GM12878 (cell line): Measurements from ENCODE around the gene FGD4. TPM values are rescaled to one million over a fixed set of nuclear protein-coding genes. Genes with fewer than 3 reads are reported as not detected.

ENCODE experiments used
- ATAC-seq: fragments of 200-7000 bp; cut with Tn5 transposase; 3 replicates; pipeline ENCODE4 v1.9.1; 2020; ENCODE audit warnings: mild to moderate bottlenecking, moderate library complexity
- BruUV-seq: library from RNA; stranded (reverse); fragments of 400-500 nt; replicated peaks from 2 replicates; lab custom pipeline; 2021; lab: Mats Ljungman, UMichigan
- CTCF ChIA-PET: fragments of 300-600 bp; sonication (Branson Sonifier 250); formaldehyde crosslinking; extraction: SDS; loops from one replicate; lab custom pipeline; 2021; ENCODE audit warnings: inconsistent platforms; lab: Yijun Ruan, JAX
- POLR2A ChIA-PET: fragments of 350-600 bp; formaldehyde crosslinking; extraction: SDS; loops from one replicate; lab custom pipeline; 2021; ENCODE audit warnings: inconsistent platforms; lab: Charles Lee
- RAD21 ChIA-PET: fragments of 300-600 bp; sonication (Branson Sonifier 250); formaldehyde crosslinking; loops from one replicate; lab custom pipeline; 2023; ENCODE audit warnings: antibody characterized with exemption; ENCODE audit not compliant: unreplicated experiment; lab: Charles Lee
- SMC1A ChIA-PET: fragments of 300-600 bp; sonication (Branson Sonifier 250); formaldehyde crosslinking; loops from one replicate; lab custom pipeline; 2023; ENCODE audit not compliant: unreplicated experiment, uncharacterized antibody; lab: Charles Lee
- DNase-seq: peaks from one replicate; pipeline ENCODE4 v3.0.0-alpha.2; 2011; ENCODE audit warnings: low read depth, low spot score
- FAIRE-seq: peaks from 3 replicates; lab custom pipeline; 2011; peaks lifted over from hg19 to GRCh38; lab: Jason Lieb, UNC
- H2AFZ ChIP-seq: 2 replicates; pipeline ENCODE4 v1.6.0; 2011; ENCODE audit warnings: low read depth, low read length, control low read depth; ENCODE audit not compliant: control insufficient read depth
- H3K27ac ChIP-seq: 2 replicates; pipeline ENCODE4 v1.5.1; 2011; ENCODE audit warnings: control low read depth; ENCODE audit not compliant: control insufficient read depth, insufficient read depth
- H3K27me3 ChIP-seq, 2 experiments: replicated peaks in 1 of 2; 2 replicates each; pipeline versions ENCODE4 v1.6.0 to v1.6.1; 2011; ENCODE audit warnings: low read length in 1 of 2; ENCODE audit not compliant: control insufficient read depth in 2 of 2, insufficient read depth in 2 of 2
- H3K36me3 ChIP-seq, 2 experiments: 2 replicates each; pipeline ENCODE4 v1.5.1; 2011; ENCODE audit warnings: low read length in 1 of 2; ENCODE audit not compliant: control insufficient read depth in 2 of 2, insufficient read depth in 2 of 2
- H3K4me1 ChIP-seq: 2 replicates; pipeline ENCODE4 v1.6.1; 2011; ENCODE audit warnings: mild to moderate bottlenecking, low read length, moderate library complexity, mixed read lengths; ENCODE audit not compliant: control insufficient read depth, insufficient read depth
- H3K4me2 ChIP-seq: 2 replicates; pipeline ENCODE4 v1.6.0; 2011; ENCODE audit warnings: control low read depth; ENCODE audit not compliant: control insufficient read depth, insufficient read depth
- H3K4me3 ChIP-seq: fragments of 200-600 bp; sonication (generic); 2 replicates; pipeline ENCODE4 v1.5.1; 2016
- H3K79me2 ChIP-seq: 2 replicates; pipeline ENCODE4 v1.6.0; 2011; ENCODE audit warnings: low read length; ENCODE audit not compliant: control insufficient read depth, insufficient read depth
- H3K9ac ChIP-seq: 2 replicates; pipeline ENCODE4 v1.8.0; 2011; ENCODE audit warnings: low read length, control low read depth, mixed read lengths; ENCODE audit not compliant: control insufficient read depth, insufficient read depth
- H3K9me3 ChIP-seq: replicated peaks from 3 replicates; pipeline ENCODE4 v1.5.1; 2011; ENCODE audit warnings: mild to moderate bottlenecking, low read length; ENCODE audit not compliant: control insufficient read depth, insufficient read depth
- H4K20me1 ChIP-seq: 2 replicates; pipeline ENCODE4 v1.6.0; 2011; ENCODE audit not compliant: control insufficient read depth, insufficient read depth
- HDGF ChIP-seq: fragments of 450-650 bp; IDR thresholded peaks from 2 replicates; pipeline ENCODE4 v1.6.1; 2016; ENCODE audit warnings: antibody characterized with exemption
- MEF2B ChIP-seq: fragments of 450-650 bp; IDR thresholded peaks from 2 replicates; pipeline ENCODE4 v1.6.1; 2018; ENCODE audit warnings: mild to moderate bottlenecking, moderate library complexity; ENCODE audit not compliant: partially characterized antibody, poor library complexity, severe bottlenecking
- MLLT1 ChIP-seq: fragments of 450-650 bp; IDR thresholded peaks from 2 replicates; pipeline ENCODE4 v1.6.1; 2016; ENCODE audit warnings: mild to moderate bottlenecking
- NFIC ChIP-seq: IDR thresholded peaks from 2 replicates; pipeline ENCODE4 v1.6.1; 2012; ENCODE audit warnings: low read depth, mild to moderate bottlenecking, inconsistent platforms, low read length, moderate library complexity
- PAX5 ChIP-seq: IDR thresholded peaks from 2 replicates; pipeline ENCODE4 v1.6.1; 2011; ENCODE audit warnings: low read depth, low read length, borderline replicate concordance
- RB1 ChIP-seq: fragments of 450-650 bp; formaldehyde crosslinking; IDR thresholded peaks from 2 replicates; pipeline ENCODE4 v1.6.1; 2017; ENCODE audit warnings: mild to moderate bottlenecking, borderline replicate concordance
- SPI1 ChIP-seq: IDR thresholded peaks from 2 replicates; pipeline ENCODE4 v1.6.1; 2011; ENCODE audit warnings: low read depth, mild to moderate bottlenecking, low read length, moderate library complexity, borderline replicate concordance; ENCODE audit not compliant: insufficient read depth
- SRF ChIP-seq, 2 experiments: IDR thresholded peaks; 2 replicates each; pipeline ENCODE4 v1.6.1; 2011; ENCODE audit warnings: low read depth in 2 of 2, low read length in 2 of 2, mild to moderate bottlenecking in 1 of 2, moderate library complexity in 1 of 2
- SUPT20H ChIP-seq: IDR thresholded peaks from 2 replicates; pipeline ENCODE4 v1.6.1; 2011; ENCODE audit warnings: low read depth, mild to moderate bottlenecking, low read length, moderate library complexity, borderline replicate concordance; ENCODE audit not compliant: control insufficient read depth
- SUZ12 ChIP-seq: fragments of 200-600 bp; sonication (generic); IDR thresholded peaks from one replicate; pipeline ENCODE4 v1.6.1; 2018; ENCODE audit warnings: antibody characterized with exemption, mild to moderate bottlenecking; ENCODE audit not compliant: unreplicated experiment
- ZNF274 ChIP-seq: IDR thresholded peaks from one replicate; pipeline ENCODE4 v1.8.0; 2011; ENCODE audit not compliant: insufficient read length, insufficient read depth
- WGBS: methylation state at CpG from one replicate; pipeline ENCODE4 v1.1.6; 2016; ENCODE audit warnings: low lambda C conversion rate; ENCODE audit not compliant: insufficient replicate concordance, insufficient coverage; ENCODE audit errors: missing lambda C conversion rate; 5-methylcytosine and 5-hydroxymethylcytosine counted together
- in situ Hi-C: fragments of 300-500 bp; cut with MboI; formaldehyde crosslinking; loops from 9 replicates; pipeline ENCODE4 v1.14.3; 2018; ENCODE audit warnings: mixed read lengths
- intact Hi-C: fragments of 100-400 bp; cut with micrococcal nuclease; formaldehyde crosslinking; loops from one replicate; pipeline ENCODE4 v1.14.2; 2022; ENCODE audit not compliant: unreplicated experiment
- polyA plus RNA-seq, 11 experiments: library from polyadenylated mRNA; depleted of rRNA in 4 of 11; unstranded in 6 of 11; stranded (reverse) in 5 of 11; fragments of >200 nt; fragmentation: Nextera tagmentation in 4 of 11; fragmentation: Illumina TruSeq in 1 of 11; extraction: Ambion mirVana in 4 of 11; extraction: Trizol in 1 of 11; gene quantifications; 1 replicate in 1 of 11; 2 replicates in 10 of 11; pipeline versions ENCODE4 v1.2.1 to v1.2.3, GENCODE V29; 2011 to 2016; ENCODE audit warnings: inconsistent platforms in 2 of 11, missing spikeins in 2 of 11, low read depth in 1 of 11
- total RNA-seq, 4 experiments: library from RNA; depleted of rRNA in 3 of 4; stranded (reverse); fragments of >200 nt in 3 of 4; fragmentation: Illumina TruSeq in 1 of 4; extraction: Trizol in 1 of 4; gene quantifications; 2 replicates each; pipeline versions ENCODE4 v1.2.1 to v1.2.3, GENCODE V29; 2013 to 2021
- TF ChIP-seq, protein P1 (sequence below): IDR thresholded peaks from 2 replicates; pipeline ENCODE4 v1.6.1; 2012; ENCODE audit warnings: low read length, inconsistent platforms

FGD4 gene
- total and polyA plus RNA-seq, 10 of the 15 experiments (the other 5 are each of a cell fraction or from before 2014, with no cell fraction given) = 0.01 to 0.18 (median 0.08) TPM; not detected in 3

DNA sequence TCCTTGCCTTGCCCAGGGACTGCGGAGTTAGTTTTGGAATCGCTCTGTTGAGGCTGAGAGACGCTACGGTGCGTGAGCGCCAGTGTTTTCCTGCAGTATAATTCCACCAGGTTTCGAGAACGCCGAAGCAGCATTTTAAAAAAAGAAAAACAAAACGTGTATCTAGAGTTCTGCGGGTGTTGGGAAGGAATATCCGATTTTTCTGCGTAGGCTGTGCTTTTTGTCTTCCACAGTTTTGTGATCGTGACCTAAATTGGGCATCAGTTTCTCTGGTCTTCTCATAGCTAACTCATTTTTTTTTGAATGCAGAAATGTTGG is 280.5 kb downstream of the FGD4 start:
- H3K79me2 ChIP-seq = peaks cover 55% of the 10 kb centered on the region
- no TSS peak for BruUV-seq
- H2AFZ ChIP-seq = peak overlapping the region; percentile 96
- H3K4me2 ChIP-seq = peak overlapping the region; percentile 86; the same call in 1 of the 2 replicates
- intact Hi-C loops (loop anchor here (10.0 kb wide), 1 partner anchor 225 kb away; no protein-coding TSS in a partner anchor), in situ Hi-C loops (loop anchor here (5.0 kb wide), 1 partner anchor 1028 kb away; no protein-coding TSS in a partner anchor)
- no peaks in the 10 kb centered on the region for H4K20me1 ChIP-seq
- POLR2A ChIA-PET = no interaction called here
- H3K27me3 ChIP-seq = no peaks in the 10 kb centered on the region
- H3K4me3 ChIP-seq = peak overlapping the region; percentile 100
- no peak for ATAC-seq
- no peaks in the 10 kb centered on the region; the same call in 1 of the 3 replicates for H3K9me3 ChIP-seq
- H3K36me3 ChIP-seq = peaks cover 0 to 10% of the 10 kb centered on the region in 2 experiments; a peak in 1 of 4 replicates
- CTCF ChIA-PET = interaction anchor here (5.2 kb wide), 1 partner anchor 75 kb away, joined by 25 read pairs; the partner anchor contains the start of gene YARS2
- SMC1A ChIA-PET = interaction anchor here (2.2 kb wide), 1 partner anchor 75 kb away, joined by 12 read pairs; the partner anchor contains the start of gene YARS2
- no peak for DNase-seq
- FAIRE-seq = no peak
- 0% methylated on average over 14 of the region's 14 CpGs for WGBS
- no peak for TF ChIP-seq NFIC
- no peak for TF ChIP-seq PAX5
- TF ChIP-seq MLLT1 = 0 out of 2 replicates have a peak, but pooled peaks have one; percentile 12
- peak overlapping the region; percentile 78 for H3K9ac ChIP-seq
- H3K4me1 ChIP-seq = peaks cover 8% of the 10 kb centered on the region
- peak overlapping the region; percentile 64 for H3K27ac ChIP-seq
- RAD21 ChIA-PET = interaction anchor here (1.0 kb wide), 1 partner anchor 76 kb away, joined by 6 read pairs; the partner anchor contains the start of gene YARS2

GRCh38 chr12:32680787-32681186 is 281.4 kb downstream of the FGD4 start:
- peak overlapping the region; percentile 12; the same call in 1 of the 2 replicates for H2AFZ ChIP-seq
- ChIA-PET CTCF (interaction anchor here (1.1 to 5.2 kb wide), 3 partner anchors 9 to 224 kb away, joined by 3 to 25 read pairs (median 4); partner anchors contain the start of gene YARS2), RAD21 (interaction anchor here (0.6 to 1.6 kb wide), 5 partner anchors 20 to 232 kb away, joined by 3 to 12 read pairs (median 4); partner anchors contain the start of gene YARS2), SMC1A (interaction anchor here (0.9 to 2.2 kb wide), 4 partner anchors 8 to 315 kb away, joined by 3 to 12 read pairs (median 6); partner anchors contain the start of gene YARS2), POLR2A (no interaction called here)
- no peaks in the 10 kb centered on the region; the same call in 1 of the 3 replicates for H3K9me3 ChIP-seq
- DNase-seq (no peak), ATAC-seq (no peak), FAIRE-seq (no peak)
- H3K9ac ChIP-seq = peak overlapping the region; percentile 78
- H4K20me1 ChIP-seq = no peaks in the 10 kb centered on the region
- peaks cover 64% of the 10 kb centered on the region for H3K79me2 ChIP-seq
- peaks cover 0 to 10% of the 10 kb centered on the region in 2 experiments; a peak in 1 of 4 replicates for H3K36me3 ChIP-seq
- H3K4me1 ChIP-seq = peaks cover 4% of the 10 kb centered on the region
- intact Hi-C loops = no loop called here
- BruUV-seq = no TSS peak
- peak overlapping the region; percentile 64 for H3K27ac ChIP-seq
- H3K4me3 ChIP-seq = peak overlapping the region; percentile 100
- in situ Hi-C loops = loop anchor here (5.0 kb wide), 1 partner anchor 1028 kb away; no protein-coding TSS in a partner anchor
- peak overlapping the region; percentile 86 for H3K4me2 ChIP-seq
- no peaks in the 10 kb centered on the region for H3K27me3 ChIP-seq
- TF ChIP-seq ZNF274 = no peak
- TF ChIP-seq SUPT20H = no peak
- no peak for TF ChIP-seq SPI1
- no peak for TF ChIP-seq SUZ12
- TF ChIP-seq MEF2B = peak; percentile 10
- TF ChIP-seq RB1 = no peak
- TF ChIP-seq, protein P1, sequence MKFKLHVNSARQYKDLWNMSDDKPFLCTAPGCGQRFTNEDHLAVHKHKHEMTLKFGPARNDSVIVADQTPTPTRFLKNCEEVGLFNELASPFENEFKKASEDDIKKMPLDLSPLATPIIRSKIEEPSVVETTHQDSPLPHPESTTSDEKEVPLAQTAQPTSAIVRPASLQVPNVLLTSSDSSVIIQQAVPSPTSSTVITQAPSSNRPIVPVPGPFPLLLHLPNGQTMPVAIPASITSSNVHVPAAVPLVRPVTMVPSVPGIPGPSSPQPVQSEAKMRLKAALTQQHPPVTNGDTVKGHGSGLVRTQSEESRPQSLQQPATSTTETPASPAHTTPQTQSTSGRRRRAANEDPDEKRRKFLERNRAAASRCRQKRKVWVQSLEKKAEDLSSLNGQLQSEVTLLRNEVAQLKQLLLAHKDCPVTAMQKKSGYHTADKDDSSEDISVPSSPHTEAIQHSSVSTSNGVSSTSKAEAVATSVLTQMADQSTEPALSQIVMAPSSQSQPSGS = no peak
- TF ChIP-seq SRF (IDR thresholded peaks at IDR 0.05; ENCODE audit: low read depth in 2 of 2, low read length in 2 of 2) = no peak
- no peak for TF ChIP-seq HDGF
